GM13977 (cell line): ENCODE results near the gene SRSF11.
"Not testable (repeated sequence)": the region's sequence is repeated elsewhere in the genome, so short reads cannot be mapped to it uniquely, and the experiment has no call there.

Experiments
- DNase-seq: peaks from one replicate; pipeline ENCODE4 v3.0.0; 2012; ENCODE audit warnings: low spot score
- CTCF ChIP-seq: IDR thresholded peaks from 2 replicates; pipeline ENCODE4 v1.5.1; 2012; ENCODE audit warnings: mild to moderate bottlenecking, control low read depth; ENCODE audit not compliant: insufficient read depth; ENCODE audit errors: extremely low read depth, missing control alignments
- in situ Hi-C: fragments of 300-500 bp; cut with MboI; formaldehyde crosslinking; loops from one replicate; pipeline ENCODE4 v1.12.0; 2022; ENCODE audit warnings: low sequenced_read_pairs, low pct_unique_long_range_greater_than_20kb, mixed read lengths, inconsistent platforms; ENCODE audit not compliant: unreplicated experiment

SRSF11 gene

DNA sequence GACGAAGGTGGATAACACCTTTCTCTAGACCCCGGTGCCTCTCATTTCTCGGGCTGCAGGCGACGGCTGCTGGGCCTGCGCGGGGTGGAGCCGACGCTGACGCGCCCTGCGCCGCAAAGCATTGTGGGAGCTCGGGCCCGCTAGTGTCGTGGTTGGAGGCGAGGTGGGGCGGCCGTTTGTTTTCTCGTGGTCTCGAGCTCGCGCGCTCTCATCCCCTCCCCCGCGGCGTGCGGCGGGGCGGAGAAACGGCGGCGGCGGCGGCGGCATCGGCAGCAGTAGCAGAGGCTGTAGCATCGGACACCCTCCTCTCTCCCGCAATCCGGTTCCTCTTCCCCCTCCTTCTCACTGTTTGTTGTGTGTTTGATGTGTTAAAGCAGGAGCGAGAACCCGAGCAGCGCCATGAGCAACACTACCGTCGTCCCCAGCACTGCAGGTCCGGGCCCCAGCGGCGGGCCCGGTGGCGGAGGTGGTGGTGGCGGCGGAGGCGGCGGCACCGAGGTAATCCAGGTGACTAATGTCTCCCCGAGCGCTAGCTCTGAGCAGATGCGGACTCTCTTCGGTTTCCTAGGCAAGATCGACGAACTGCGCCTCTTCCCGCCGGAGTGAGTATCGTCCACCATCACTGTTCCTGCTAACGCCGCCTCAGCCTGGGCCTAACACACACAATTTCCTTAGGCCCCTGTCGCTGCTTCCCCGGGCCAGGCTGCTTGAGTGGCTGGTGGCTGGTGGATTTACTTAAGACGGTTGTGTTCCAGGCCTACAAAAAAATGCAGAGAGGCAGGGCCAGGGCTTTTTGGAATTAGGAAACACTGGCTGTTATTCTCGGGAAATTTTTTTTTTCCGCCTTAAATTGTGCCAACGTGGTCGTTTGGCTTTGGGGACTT is at the start of gene SRSF11:
SRSF11 (plus strand) TSS at position 143 of the 884 bp plus-strand sequence; CDS start at position 400, 257 bp downstream.
- DNase-seq, result peak; percentile 90
- TF ChIP-seq CTCF, result no peak
- in situ Hi-C loops, result no loop called here

GRCh38 chr1:70171512-70171911 is 49.7 kb upstream of the SRSF11 start:
- no peak for DNase-seq
- TF ChIP-seq CTCF, result no peak
- in situ Hi-C loops, result no loop called here

GRCh38 chr1:70185181-70185580 is 36.0 kb upstream of the SRSF11 start:
- DNase-seq, in situ Hi-C loops: not testable (repeated sequence)

DNA sequence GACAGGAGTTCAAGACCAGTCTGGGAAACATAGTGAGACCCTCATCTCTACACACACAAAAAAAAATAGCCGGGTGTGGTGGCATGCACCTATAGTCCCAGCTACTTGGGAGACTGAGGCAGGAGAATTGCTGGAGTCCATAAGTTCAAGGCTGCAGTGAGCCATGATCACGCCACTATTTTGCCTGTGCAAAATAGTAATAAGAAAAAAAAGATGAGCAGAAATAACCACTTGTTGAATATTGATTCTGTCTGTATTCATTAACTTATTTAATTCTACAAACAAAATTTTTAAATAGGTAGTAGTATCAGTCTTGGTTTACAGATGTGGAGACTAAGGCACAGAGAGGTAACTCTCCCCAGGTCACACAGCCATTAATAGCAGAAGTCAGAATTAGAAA is 32.7 kb upstream of the SRSF11 start:
- in situ Hi-C loops, result no loop called here
- no peak for TF ChIP-seq CTCF
- no peak for DNase-seq

GRCh38 chr1:70190180-70190579 is 31.0 kb upstream of the SRSF11 start:
- in situ Hi-C loops, result no loop called here
- TF ChIP-seq CTCF, result no peak
- no peak for DNase-seq

GRCh38 chr1:70192446-70192845 is 28.7 kb upstream of the SRSF11 start:
- in situ Hi-C loops, DNase-seq: not testable (repeated sequence)

- DNase-seq, result no peak
- in situ Hi-C loops, result no loop called here
- TF ChIP-seq CTCF, result no peak
These were observed 26.6 kb upstream of the SRSF11 start for GRCh38 chr1:70194601-70195000.
